IMR-90 (cell line): ENCODE results near the gene LPGAT1.

Experiments
- CTCF ChIP-seq: conservative IDR thresholded peaks from 2 replicates; pipeline ENCODE4 v1.5.1; 2012; ENCODE audit warnings: mild to moderate bottlenecking, low read depth, low read length, improper control_type of control experiment
- MAZ ChIP-seq: IDR thresholded peaks from 2 replicates; pipeline ENCODE4 v1.6.1; 2012; ENCODE audit warnings: low read depth, mild to moderate bottlenecking, low read length, improper control_type of control experiment, moderate library complexity, borderline replicate concordance
- POLR2A ChIP-seq: IDR thresholded peaks from 2 replicates; pipeline ENCODE4 v1.6.1; 2012; ENCODE audit warnings: mild to moderate bottlenecking, low read depth, low read length
- RFX5 ChIP-seq: IDR thresholded peaks from 2 replicates; pipeline ENCODE4 v1.8.0; 2012; ENCODE audit warnings: low read depth, mild to moderate bottlenecking, low read length, moderate library complexity

GRCh38 chr1:211865180-211865579 lies 34.6 kb upstream of the LPGAT1 start:
- TF ChIP-seq CTCF (no peak), POLR2A (no peak), RFX5 (no peak), MAZ (no peak)
